OCI-LY1 (cell line): ENCODE results near the gene HOXA4.

Experiments
- H2AFZ ChIP-seq: fragments of 200-600 bp; sonication (generic), shearing (Covaris generic); 2 replicates; pipeline ENCODE4 v1.6.0; 2014; ENCODE audit warnings: antibody characterized with exemption, mild to moderate bottlenecking, low read length
- H3F3A ChIP-seq: fragments of 200-600 bp; sonication (generic), shearing (Covaris generic); 2 replicates; pipeline ENCODE4 v1.6.0; 2014; ENCODE audit warnings: mild to moderate bottlenecking, antibody characterized with exemption, low read length, moderate library complexity; ENCODE audit not compliant: insufficient read depth
- H3K27ac ChIP-seq: fragments of 200-600 bp; sonication (generic); 2 replicates; pipeline ENCODE4 v1.5.1; 2014; ENCODE audit warnings: low read length, mixed run types, mild to moderate bottlenecking, low read depth; ENCODE audit not compliant: poor library complexity, severe bottlenecking
- H3K27me3 ChIP-seq: fragments of 200-600 bp; sonication (generic); 2 replicates; pipeline ENCODE4 v1.6.0; 2014; ENCODE audit warnings: antibody characterized with exemption, mild to moderate bottlenecking, low read length, moderate library complexity; ENCODE audit not compliant: insufficient read depth
- H3K36me3 ChIP-seq: fragments of 200-600 bp; sonication (generic); 2 replicates; pipeline ENCODE4 v1.6.1; 2014; ENCODE audit warnings: mild to moderate bottlenecking, antibody characterized with exemption, low read length, moderate library complexity, mixed read lengths; ENCODE audit not compliant: insufficient read depth
- H3K4me1 ChIP-seq: fragments of 200-600 bp; sonication (generic); 2 replicates; pipeline ENCODE4 v1.5.1; 2014; ENCODE audit warnings: mild to moderate bottlenecking, low read length, moderate library complexity; ENCODE audit not compliant: insufficient read depth, severe bottlenecking
- H3K4me2 ChIP-seq: fragments of 200-600 bp; sonication (generic), shearing (Covaris generic); 2 replicates; pipeline ENCODE4 v1.6.1; 2014; ENCODE audit warnings: low read length
- H3K4me3 ChIP-seq: fragments of 200-600 bp; sonication (generic); 2 replicates; pipeline ENCODE4 v1.5.1; 2014; ENCODE audit warnings: low read length, low read depth, mild to moderate bottlenecking, mixed read lengths; ENCODE audit not compliant: poor library complexity, severe bottlenecking
- H3K79me2 ChIP-seq: fragments of 200-600 bp; shearing (Covaris generic); 2 replicates; pipeline ENCODE4 v1.6.1; 2016; ENCODE audit warnings: mixed run types, low read length, mixed read lengths; ENCODE audit not compliant: insufficient read depth
- H3K9ac ChIP-seq: fragments of 200-600 bp; sonication (generic), shearing (Covaris generic); 2 replicates; pipeline ENCODE4 v1.6.1; 2014; ENCODE audit warnings: mild to moderate bottlenecking, low read length, mixed read lengths
- H3K9me2 ChIP-seq: fragments of 200-600 bp; sonication (generic), shearing (Covaris generic); 2 replicates; pipeline ENCODE4 v1.6.1; 2014; ENCODE audit warnings: low read depth, mild to moderate bottlenecking, low read length, mixed read lengths
- H3K9me3 ChIP-seq: fragments of 200-600 bp; shearing (Covaris generic); 2 replicates; pipeline ENCODE4 v1.6.1; 2014; ENCODE audit warnings: low read length, mixed read lengths
- H4K20me1 ChIP-seq: fragments of 200-600 bp; sonication (generic), shearing (Covaris generic); 2 replicates; pipeline ENCODE4 v1.6.0; 2016; ENCODE audit warnings: mild to moderate bottlenecking, low read length; ENCODE audit not compliant: insufficient read depth
- CTCF ChIP-seq: fragments of 200-600 bp; sonication (generic), shearing (Covaris generic); IDR thresholded peaks from 2 replicates; pipeline ENCODE4 v1.5.1; 2017; ENCODE audit warnings: mild to moderate bottlenecking, antibody characterized with exemption, low read length, moderate library complexity, mixed read lengths
- EZH2 ChIP-seq: fragments of 200-600 bp; sonication (generic), shearing (Covaris generic); IDR thresholded peaks from 2 replicates; pipeline ENCODE4 v1.8.0; 2017; ENCODE audit warnings: borderline replicate concordance, mixed run types, mild to moderate bottlenecking, antibody characterized with exemption, low read length, moderate library complexity, mixed read lengths

The HOXA4 gene

GRCh38 chr7:27141923-27142579 is 11.5 kb upstream of the HOXA4 start:
- no peak overlapping the region for H3K4me3 ChIP-seq
- no peaks in the 10 kb centered on the region for H3K79me2 ChIP-seq
- H3K27me3 ChIP-seq, result no peaks in the 10 kb centered on the region; the same call in 1 of the 2 replicates

GRCh38 chr7:27141137-27141922 is 10.8 kb upstream of the HOXA4 start:
- Histone ChIP-seq H3K27ac (no peak overlapping the region), H3K9ac (no peak overlapping the region), H3K9me2 (no peaks in the 10 kb centered on the region), H3F3A (no peaks in the 10 kb centered on the region), H4K20me1 (no peaks in the 10 kb centered on the region), H3K9me3 (no peaks in the 10 kb centered on the region), H3K4me1 (peaks cover 24% of the 10 kb centered on the region), H3K4me2 (no peak overlapping the region), H3K27me3 (no peaks in the 10 kb centered on the region; the same call in 1 of the 2 replicates), H3K79me2 (no peaks in the 10 kb centered on the region), H3K36me3 (no peaks in the 10 kb centered on the region), H3K4me3 (no peak overlapping the region), H2AFZ (no peak overlapping the region)
- no peak for TF ChIP-seq EZH2
- no peak for TF ChIP-seq CTCF

More at GRCh38 chr7:27141923-27142579, 11.5 kb upstream of the HOXA4 start:
- Histone ChIP-seq H2AFZ (no peak overlapping the region), H3K36me3 (no peaks in the 10 kb centered on the region), H3K4me2 (peak overlapping the region; percentile 82; the same call in 1 of the 2 replicates), H3F3A (no peaks in the 10 kb centered on the region), H3K4me1 (peaks cover 24% of the 10 kb centered on the region), H3K9me3 (no peaks in the 10 kb centered on the region), H3K9ac (no peak overlapping the region), H3K27ac (no peak overlapping the region), H3K9me2 (no peaks in the 10 kb centered on the region), H4K20me1 (no peaks in the 10 kb centered on the region)
- TF ChIP-seq CTCF (no peak), EZH2 (no peak)

- no peaks in the 10 kb centered on the region for H3K36me3 ChIP-seq
- no peaks in the 10 kb centered on the region for H3K79me2 ChIP-seq
- H3K4me2 ChIP-seq, result no peak overlapping the region
- H3K9ac ChIP-seq, result no peak overlapping the region
- H3K4me3 ChIP-seq, result no peak overlapping the region
- H3K27ac ChIP-seq, result no peak overlapping the region
- no peak for TF ChIP-seq EZH2
- no peak for TF ChIP-seq CTCF
- H2AFZ ChIP-seq, result no peak overlapping the region
- H3K4me1 ChIP-seq, result peaks cover 20% of the 10 kb centered on the region
- H3K27me3 ChIP-seq, result no peaks in the 10 kb centered on the region; the same call in 1 of the 2 replicates
- H4K20me1 ChIP-seq, result no peaks in the 10 kb centered on the region
- no peaks in the 10 kb centered on the region for H3K9me3 ChIP-seq
- no peaks in the 10 kb centered on the region for H3K9me2 ChIP-seq
- H3F3A ChIP-seq, result no peaks in the 10 kb centered on the region
Measured at GRCh38 chr7:27140126-27140857, 9.7 kb upstream of the HOXA4 start.
